Activated T-helper 17 cell treated with anti-CD3 and anti-CD28 coated beads, Interleukin-2, amount 50 U/mL, for 72 hours (primary cell): ENCODE results near the gene LCE6A. TPM values are rescaled to one million over a fixed set of nuclear protein-coding genes. Genes with fewer than 3 reads are reported as not detected.

ENCODE experiments used
- ATAC-seq: fragments of 150-1000 bp; cut with Tn5 transposase; replicated peaks from 2 replicates; pipeline ENCODE4 v1.10.0; 2021; ENCODE audit warnings: mild to moderate bottlenecking, moderate library complexity
- H3K27ac Mint-ChIP-seq: one replicate; pipeline ENCODE4 v1.8.0; 2022; ENCODE audit warnings: mixed read lengths
- H3K27me3 Mint-ChIP-seq: one replicate; pipeline ENCODE4 v1.8.0; 2022; ENCODE audit warnings: mixed read lengths
- H3K36me3 Mint-ChIP-seq: one replicate; pipeline ENCODE4 v1.8.0; 2022; ENCODE audit warnings: low read depth, mild to moderate bottlenecking, mixed read lengths
- H3K4me1 Mint-ChIP-seq: one replicate; pipeline ENCODE4 v1.8.0; 2022; ENCODE audit warnings: mixed read lengths
- H3K4me3 Mint-ChIP-seq: one replicate; pipeline ENCODE4 v1.8.0; 2022; ENCODE audit warnings: mild to moderate bottlenecking, mixed read lengths
- H3K9me3 Mint-ChIP-seq: one replicate; pipeline ENCODE4 v1.8.0; 2022; ENCODE audit warnings: mixed read lengths
- total RNA-seq, 2 donors: library from RNA; stranded (reverse); gene quantifications; one replicate each; pipeline ENCODE4 v1.2.3, GENCODE V29; 2022

Gene LCE6A, protein sequence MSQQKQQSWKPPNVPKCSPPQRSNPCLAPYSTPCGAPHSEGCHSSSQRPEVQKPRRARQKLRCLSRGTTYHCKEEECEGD
- total RNA-seq: not detected

DNA sequence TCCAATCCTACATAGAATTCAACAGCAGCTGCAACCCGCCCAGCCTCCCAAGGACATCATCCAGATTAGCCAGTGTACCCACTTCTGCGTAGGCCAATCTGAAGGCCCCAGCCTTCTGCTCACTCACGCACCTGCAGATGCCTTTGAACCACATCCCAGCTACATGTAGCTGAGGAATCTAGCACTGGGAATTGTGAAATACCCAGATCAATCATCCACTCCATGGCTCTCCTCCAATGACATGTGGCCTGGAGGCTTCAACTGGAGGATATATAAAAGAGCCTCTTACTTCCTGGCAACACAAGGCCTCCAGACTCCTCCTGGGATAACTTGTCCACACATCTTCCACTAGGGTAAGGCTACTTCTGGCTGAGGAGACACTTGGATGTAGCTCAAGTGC lies at the start of gene LCE6A:
LCE6A (plus strand) TSS at position 301 of the 400 bp plus-strand sequence. CDS start 665 bp downstream, outside the sequence.
- H3K4me3 Mint-ChIP-seq: no peak within 1 kb of the TSS
- H3K9me3 Mint-ChIP-seq: no peaks in the 10 kb centered on the region
- H3K27me3 Mint-ChIP-seq: peaks cover 10% of the 10 kb centered on the region
- H3K4me1 Mint-ChIP-seq: no peaks in the 10 kb centered on the region
- no peak for ATAC-seq
- no peaks in the 10 kb centered on the region for H3K36me3 Mint-ChIP-seq
- H3K27ac Mint-ChIP-seq: no peak within 1 kb of the TSS

DNA sequence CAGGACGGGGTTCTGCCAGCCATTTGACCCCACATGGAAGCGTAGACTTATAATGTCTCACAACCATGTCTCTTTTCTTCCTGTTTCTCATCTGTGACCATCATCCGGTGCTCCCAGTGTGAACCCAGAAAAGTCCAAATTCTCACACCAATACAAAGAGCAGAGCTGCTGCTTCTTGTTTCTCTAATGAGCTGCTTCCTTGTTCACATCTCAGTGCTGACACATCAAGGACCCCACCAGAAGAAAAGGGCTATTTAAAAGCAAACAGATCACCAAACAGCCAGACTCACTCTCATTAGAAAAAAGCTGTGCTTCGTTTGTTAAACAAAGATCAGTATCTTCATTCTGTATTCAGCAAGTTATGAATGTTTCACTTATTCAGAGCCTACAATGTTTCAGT lies 47.0 kb upstream of the LCE6A start:
- ATAC-seq: no peak
- H3K4me3 Mint-ChIP-seq: no peak overlapping the region
- H3K36me3 Mint-ChIP-seq: no peaks in the 10 kb centered on the region
- H3K9me3 Mint-ChIP-seq: no peaks in the 10 kb centered on the region
- H3K27me3 Mint-ChIP-seq: peaks cover 31% of the 10 kb centered on the region
- H3K4me1 Mint-ChIP-seq: no peaks in the 10 kb centered on the region
- H3K27ac Mint-ChIP-seq: no peak overlapping the region

DNA sequence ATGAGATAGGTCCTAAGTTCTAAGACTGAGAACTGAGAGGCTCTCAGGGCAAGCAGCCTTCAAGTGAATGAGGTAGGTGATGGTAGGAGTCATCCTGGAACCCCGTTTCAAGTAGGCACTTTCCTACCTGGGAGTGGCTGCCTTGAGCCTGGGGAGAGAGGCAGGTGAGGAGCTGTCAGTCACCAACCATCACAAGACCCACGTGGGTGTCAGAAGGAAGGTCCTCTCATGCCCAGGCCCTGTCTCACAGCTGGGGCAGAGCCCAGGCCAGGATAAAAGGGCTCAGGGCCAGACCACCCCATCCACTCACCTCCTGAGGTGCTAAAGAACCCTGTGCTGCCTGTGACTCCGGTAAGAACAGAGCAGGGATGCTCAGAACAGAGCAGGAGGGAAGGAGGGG lies 46.2 kb upstream of the LCE6A start, which contains the start of gene LCE1D:
LCE1D (plus strand) TSS at position 301 of the 400 bp plus-strand sequence. CDS start 1,074 bp downstream, outside the sequence.
- H3K36me3 Mint-ChIP-seq: no peaks in the 10 kb centered on the region
- no peak within 1 kb of the TSS for H3K4me3 Mint-ChIP-seq
- no peak for ATAC-seq
- H3K27me3 Mint-ChIP-seq: peaks cover 37% of the 10 kb centered on the region
- H3K9me3 Mint-ChIP-seq: no peaks in the 10 kb centered on the region
- no peak within 1 kb of the TSS for H3K27ac Mint-ChIP-seq
- no peaks in the 10 kb centered on the region for H3K4me1 Mint-ChIP-seq

DNA sequence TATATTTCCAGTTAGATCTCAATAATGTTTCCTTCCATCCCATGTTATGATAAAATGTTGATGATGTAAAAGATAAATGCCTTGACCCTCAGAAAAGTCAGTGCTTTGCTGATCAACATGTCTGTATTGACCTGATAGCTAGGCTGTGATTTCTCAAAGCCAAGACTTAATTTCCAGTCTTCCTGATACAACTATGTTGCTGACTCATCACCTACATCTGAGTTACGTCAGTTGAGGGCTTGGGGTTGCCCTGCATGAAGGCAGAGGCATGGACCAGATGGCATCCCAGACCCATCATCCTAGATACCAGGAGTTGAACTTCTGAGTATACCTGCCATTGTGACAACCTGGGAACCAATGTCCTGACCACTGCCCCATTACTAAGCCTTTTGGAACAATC lies 41.3 kb upstream of the LCE6A start:
- Mint-ChIP-seq H3K4me3 (no peak overlapping the region), H3K4me1 (no peaks in the 10 kb centered on the region), H3K27me3 (peaks cover 38% of the 10 kb centered on the region), H3K27ac (no peak overlapping the region), H3K9me3 (no peaks in the 10 kb centered on the region), H3K36me3 (no peaks in the 10 kb centered on the region)
- no peak for ATAC-seq

DNA sequence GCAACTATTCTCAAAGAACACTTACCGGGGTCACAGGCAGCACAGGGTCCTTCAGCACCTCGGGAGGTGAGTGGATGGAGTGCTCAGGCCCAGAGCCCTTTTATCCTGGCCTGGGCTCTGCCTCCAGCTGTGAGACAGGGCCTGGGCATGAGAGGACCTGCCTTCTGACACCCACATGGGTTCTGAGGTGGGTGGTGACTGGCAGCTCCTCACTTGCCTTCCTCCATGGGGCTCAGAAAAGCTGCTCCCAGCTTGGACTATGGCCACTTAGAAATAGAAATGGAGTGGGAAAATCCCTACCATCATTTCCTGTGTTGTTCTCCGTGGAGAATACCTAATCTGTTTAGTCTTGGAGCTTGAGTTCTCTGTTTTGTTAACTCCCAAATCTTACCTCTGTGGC lies 36.1 kb upstream of the LCE6A start, which contains the start of gene LCE1C:
LCE1C (minus strand) TSS at position 76 of the 400 bp plus-strand sequence. CDS start 1,173 bp downstream, outside the sequence.
- no peaks in the 10 kb centered on the region for H3K4me1 Mint-ChIP-seq
- H3K27ac Mint-ChIP-seq: no peak within 1 kb of the TSS
- no peaks in the 10 kb centered on the region for H3K36me3 Mint-ChIP-seq
- H3K9me3 Mint-ChIP-seq: peaks cover 4% of the 10 kb centered on the region
- no peak for ATAC-seq
- H3K27me3 Mint-ChIP-seq: peaks cover 23% of the 10 kb centered on the region
- H3K4me3 Mint-ChIP-seq: no peak within 1 kb of the TSS

DNA sequence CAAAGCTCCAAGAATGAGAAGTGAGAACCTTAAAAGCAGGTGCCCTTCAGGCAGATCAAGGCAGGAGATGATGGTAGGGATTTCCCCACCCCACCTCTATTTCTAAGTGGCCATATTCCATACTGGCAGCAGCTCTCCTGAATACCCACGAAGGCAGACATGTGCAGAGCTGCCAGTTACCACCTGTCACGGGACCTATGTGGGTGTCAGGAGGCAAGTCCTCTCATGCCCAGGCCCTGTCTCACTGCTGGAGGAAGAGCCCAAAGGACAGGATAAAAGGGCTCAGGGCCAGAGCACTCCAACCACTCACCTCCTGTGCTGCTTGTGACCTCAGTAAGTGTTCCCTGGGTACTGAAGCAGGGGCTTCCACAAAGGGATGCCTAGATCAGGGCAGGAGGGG lies 31.6 kb upstream of the LCE6A start:
- Mint-ChIP-seq H3K27me3 (peaks cover 21% of the 10 kb centered on the region), H3K9me3 (peaks cover 4% of the 10 kb centered on the region), H3K4me1 (no peaks in the 10 kb centered on the region), H3K27ac (no peak overlapping the region), H3K36me3 (no peaks in the 10 kb centered on the region), H3K4me3 (no peak overlapping the region)
- no peak for ATAC-seq

DNA sequence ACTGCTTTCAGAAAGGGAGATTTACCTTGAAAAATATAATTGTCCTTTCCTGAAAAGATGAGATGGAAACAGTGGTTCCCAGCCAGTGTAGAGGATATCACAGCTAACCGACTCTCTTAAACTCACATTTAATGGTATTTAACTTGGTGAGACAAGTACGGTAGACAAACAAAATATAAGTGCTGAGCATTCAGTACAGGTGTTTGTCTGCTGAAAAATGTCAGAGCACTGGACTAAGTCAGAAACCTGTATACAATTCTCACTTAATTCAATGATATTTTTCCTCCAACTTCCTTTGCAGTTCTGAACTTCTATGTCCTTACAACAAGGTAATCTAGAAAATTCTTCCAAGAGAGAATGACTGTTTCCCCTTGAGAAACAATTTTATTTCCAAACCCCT lies 31.0 kb upstream of the LCE6A start, which contains the start of gene LCE1B:
LCE1B (plus strand) TSS at position 301 of the 400 bp plus-strand sequence. CDS start 476 bp downstream, outside the sequence.
- Mint-ChIP-seq H3K9me3 (peaks cover 4% of the 10 kb centered on the region), H3K4me3 (no peak within 1 kb of the TSS), H3K27ac (no peak within 1 kb of the TSS), H3K27me3 (peaks cover 21% of the 10 kb centered on the region), H3K36me3 (no peaks in the 10 kb centered on the region), H3K4me1 (no peaks in the 10 kb centered on the region)
- no peak for ATAC-seq

DNA sequence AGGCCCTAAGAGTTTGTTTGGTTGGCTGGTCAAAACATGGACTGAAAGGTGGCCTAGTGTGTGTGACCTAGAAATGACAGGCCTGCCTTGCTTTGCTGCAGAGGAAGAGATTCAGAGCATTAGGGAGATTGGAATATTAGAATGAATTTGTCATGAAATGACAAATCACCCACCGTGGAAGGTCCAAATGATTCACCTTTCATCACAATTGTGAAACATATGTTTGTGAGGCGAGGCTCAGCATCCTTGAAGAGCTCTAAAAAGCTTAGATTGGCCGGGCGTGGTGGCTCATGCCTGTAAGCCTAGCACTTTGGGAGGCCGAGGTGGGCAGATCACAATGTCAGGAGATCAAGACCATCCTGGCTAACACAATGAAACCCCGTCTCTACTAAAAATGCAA lies 25.3 kb upstream of the LCE6A start:
- Mint-ChIP-seq H3K4me3 (no peak overlapping the region), H3K9me3 (no peaks in the 10 kb centered on the region), H3K27ac (no peak overlapping the region), H3K4me1 (no peaks in the 10 kb centered on the region), H3K36me3 (no peaks in the 10 kb centered on the region), H3K27me3 (peaks cover 21% of the 10 kb centered on the region)
- ATAC-seq: no peak

DNA sequence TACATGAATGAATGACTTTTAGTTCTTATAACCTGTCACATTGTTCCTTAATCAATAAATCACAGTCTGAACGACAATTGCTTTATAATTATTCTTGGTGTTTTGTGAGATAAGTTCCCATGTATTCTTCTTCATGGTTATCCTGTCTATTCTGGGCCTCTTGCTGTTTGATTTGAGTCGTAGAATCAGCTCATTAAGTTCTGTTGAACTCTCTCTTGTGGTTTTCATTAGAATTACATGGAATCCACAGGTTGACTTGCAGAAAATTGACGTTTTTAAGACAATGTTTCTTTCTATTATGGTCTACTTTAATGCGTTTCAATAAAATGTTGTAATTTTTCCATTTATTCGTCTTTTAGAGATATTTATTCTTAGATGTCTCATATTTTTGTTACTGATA lies 19.4 kb upstream of the LCE6A start:
- H3K36me3 Mint-ChIP-seq: no peaks in the 10 kb centered on the region
- peaks cover 30% of the 10 kb centered on the region for H3K27me3 Mint-ChIP-seq
- no peak for ATAC-seq
- no peak overlapping the region for H3K4me3 Mint-ChIP-seq
- no peak overlapping the region for H3K27ac Mint-ChIP-seq
- H3K9me3 Mint-ChIP-seq: no peaks in the 10 kb centered on the region
- peaks cover 4% of the 10 kb centered on the region for H3K4me1 Mint-ChIP-seq

DNA sequence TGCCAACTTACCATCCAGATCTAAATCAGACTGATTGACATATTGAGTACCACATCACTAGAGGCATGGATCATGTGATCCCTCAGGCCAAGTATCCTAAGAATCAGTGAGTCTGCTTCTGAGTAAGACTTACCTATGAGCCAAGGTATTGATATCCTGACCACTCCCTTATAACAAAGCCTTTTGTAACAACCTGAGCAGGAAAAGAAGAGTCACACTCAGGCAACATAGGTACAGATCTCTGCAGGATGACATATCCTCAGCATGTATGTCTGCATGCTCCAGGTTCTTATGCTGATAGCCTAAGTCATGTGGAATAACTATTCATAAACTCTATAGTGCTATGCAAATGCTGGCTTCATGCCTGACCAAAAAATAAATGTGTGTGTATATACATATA lies 17.7 kb upstream of the LCE6A start:
- Mint-ChIP-seq H3K4me3 (no peak overlapping the region), H3K36me3 (no peaks in the 10 kb centered on the region), H3K9me3 (no peaks in the 10 kb centered on the region), H3K27me3 (peaks cover 46% of the 10 kb centered on the region), H3K4me1 (peaks cover 4% of the 10 kb centered on the region), H3K27ac (no peak overlapping the region)
- ATAC-seq: no peak

DNA sequence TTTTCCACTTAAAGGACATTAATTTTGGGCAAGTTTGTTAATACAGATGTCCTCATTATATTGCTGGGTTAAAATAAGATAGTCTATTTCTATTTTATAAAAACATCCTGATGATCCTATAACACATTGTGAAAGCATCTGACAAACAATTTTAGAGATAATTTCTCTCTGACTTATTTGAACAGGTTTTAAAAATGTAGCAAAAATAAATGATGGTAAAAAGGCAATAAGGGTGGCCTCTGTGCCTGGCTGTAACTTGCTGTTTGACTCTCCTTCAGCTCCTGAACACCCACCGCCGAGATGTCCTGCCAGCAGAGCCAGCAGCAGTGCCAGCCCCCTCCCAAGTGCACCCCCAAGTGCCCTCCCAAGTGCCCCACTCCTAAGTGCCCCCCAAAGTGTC lies 15.5 kb upstream of the LCE6A start, which contains the start of gene LCE1A:
LCE1A (plus strand) TSS at position 301 of the 400 bp plus-strand sequence; CDS start at position 301, 0 bp downstream.
- Mint-ChIP-seq H3K27me3 (peaks cover 50% of the 10 kb centered on the region), H3K36me3 (no peaks in the 10 kb centered on the region), H3K27ac (no peak within 1 kb of the TSS), H3K9me3 (no peaks in the 10 kb centered on the region), H3K4me3 (no peak within 1 kb of the TSS), H3K4me1 (peaks cover 4% of the 10 kb centered on the region)
- ATAC-seq: no peak

DNA sequence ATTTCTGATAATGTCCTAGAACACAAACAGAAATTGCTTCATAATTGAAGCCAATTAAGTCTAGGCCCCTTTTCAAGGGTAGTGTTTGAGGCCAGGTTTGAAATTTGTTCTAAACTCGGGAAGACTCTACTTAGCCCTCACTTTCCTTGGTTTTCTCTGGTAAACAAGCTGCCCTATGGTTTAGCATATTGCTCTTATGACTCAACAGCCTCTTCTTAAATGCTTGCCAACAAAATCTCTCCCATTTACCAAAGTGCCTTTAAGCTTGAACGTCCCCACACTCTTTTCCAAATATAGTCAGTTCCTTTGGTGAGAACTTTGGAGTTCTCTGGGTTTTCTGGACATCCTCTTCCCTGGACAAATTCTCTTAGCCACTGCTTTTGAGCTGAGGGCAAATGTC lies 5.8 kb upstream of the LCE6A start:
- no peaks in the 10 kb centered on the region for H3K9me3 Mint-ChIP-seq
- ATAC-seq: no peak
- H3K36me3 Mint-ChIP-seq: no peaks in the 10 kb centered on the region
- peaks cover 6% of the 10 kb centered on the region for H3K27me3 Mint-ChIP-seq
- no peak overlapping the region for H3K27ac Mint-ChIP-seq
- no peaks in the 10 kb centered on the region for H3K4me1 Mint-ChIP-seq
- no peak overlapping the region for H3K4me3 Mint-ChIP-seq

DNA sequence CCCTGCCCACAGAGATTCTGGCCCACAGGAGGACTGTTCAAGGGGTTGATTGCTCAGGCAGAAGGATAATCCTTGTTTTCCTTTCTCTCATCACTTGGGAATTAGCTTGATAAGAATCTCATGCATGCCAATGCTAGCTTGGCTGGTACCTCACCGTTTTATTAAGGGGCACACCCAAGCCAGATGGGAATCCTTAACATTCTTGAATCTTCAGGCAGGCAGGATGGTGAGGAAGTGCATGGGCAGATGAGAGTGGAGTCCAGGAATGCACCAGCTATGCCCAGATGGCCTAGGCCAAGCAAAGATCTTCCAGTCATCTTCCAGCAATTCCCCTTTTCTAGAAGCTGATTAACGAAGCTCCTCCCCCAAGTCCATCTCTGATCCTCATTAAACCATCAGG lies 13.0 kb downstream of the LCE6A start:
- Mint-ChIP-seq H3K27ac (no peak overlapping the region), H3K4me1 (no peaks in the 10 kb centered on the region), H3K27me3 (peaks cover 18% of the 10 kb centered on the region), H3K36me3 (no peaks in the 10 kb centered on the region), H3K9me3 (no peaks in the 10 kb centered on the region), H3K4me3 (no peak overlapping the region)
- ATAC-seq: no peak

DNA sequence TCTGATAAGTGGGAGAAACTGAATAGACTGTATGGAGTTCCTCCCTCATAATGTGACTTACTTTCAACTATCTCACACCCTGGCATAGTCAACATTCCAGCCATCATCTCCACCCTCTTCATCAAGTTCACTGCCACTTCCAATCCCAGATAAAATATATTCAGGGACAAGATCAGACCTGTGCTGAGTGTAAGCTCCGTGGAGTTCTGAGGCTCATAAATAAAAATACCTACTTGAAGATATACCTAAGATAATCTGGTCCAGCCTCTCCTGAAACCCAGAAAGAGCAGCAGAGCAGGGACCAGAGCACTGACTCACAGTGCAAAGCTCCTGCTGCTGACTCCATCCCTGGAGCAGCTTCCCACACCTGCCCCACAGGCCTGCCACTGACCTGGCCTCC lies 15.4 kb downstream of the LCE6A start:
- Mint-ChIP-seq H3K27ac (no peak overlapping the region), H3K36me3 (no peaks in the 10 kb centered on the region), H3K4me1 (no peaks in the 10 kb centered on the region), H3K9me3 (no peaks in the 10 kb centered on the region), H3K4me3 (no peak overlapping the region), H3K27me3 (peaks cover 14% of the 10 kb centered on the region)
- no peak for ATAC-seq

DNA sequence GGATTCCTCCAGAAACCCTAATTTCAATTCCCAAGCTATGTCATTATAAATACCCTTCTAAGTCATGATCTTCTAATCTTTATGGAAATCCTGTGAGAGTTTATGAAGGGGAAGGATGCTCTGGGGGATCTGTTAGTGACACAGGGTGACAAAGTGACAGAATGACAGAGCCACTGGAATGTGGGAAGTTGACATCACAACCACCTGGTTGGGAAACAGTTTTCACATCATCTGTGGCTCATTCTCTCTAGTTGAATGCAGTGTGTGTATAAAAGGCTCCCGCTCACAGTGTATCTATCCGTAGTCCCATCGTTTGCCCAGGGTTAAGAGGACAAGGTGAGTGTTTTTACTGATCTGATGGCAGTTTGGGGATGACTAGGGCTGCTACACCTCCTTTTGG lies 17.0 kb downstream of the LCE6A start, which contains the start of gene LCE7A:
LCE7A (plus strand) TSS at position 301 of the 400 bp plus-strand sequence. CDS start 702 bp downstream, outside the sequence.
- no peak for ATAC-seq
- H3K9me3 Mint-ChIP-seq: no peaks in the 10 kb centered on the region
- no peak within 1 kb of the TSS for H3K4me3 Mint-ChIP-seq
- no peaks in the 10 kb centered on the region for H3K4me1 Mint-ChIP-seq
- H3K27ac Mint-ChIP-seq: no peak within 1 kb of the TSS
- peaks cover 14% of the 10 kb centered on the region for H3K27me3 Mint-ChIP-seq
- no peaks in the 10 kb centered on the region for H3K36me3 Mint-ChIP-seq
